Measurements from ENCODE around the gene B3GNT9. TPM values are rescaled to one million over a fixed set of nuclear protein-coding genes. Genes with fewer than 3 reads are reported as not detected.

The B3GNT9 gene
- total and polyA plus RNA-seq, 2 of the 8 experiments (the other 6 are each of a cell fraction or from before 2014, with no cell fraction given): 3.5 to 9.0 TPM

DNA sequence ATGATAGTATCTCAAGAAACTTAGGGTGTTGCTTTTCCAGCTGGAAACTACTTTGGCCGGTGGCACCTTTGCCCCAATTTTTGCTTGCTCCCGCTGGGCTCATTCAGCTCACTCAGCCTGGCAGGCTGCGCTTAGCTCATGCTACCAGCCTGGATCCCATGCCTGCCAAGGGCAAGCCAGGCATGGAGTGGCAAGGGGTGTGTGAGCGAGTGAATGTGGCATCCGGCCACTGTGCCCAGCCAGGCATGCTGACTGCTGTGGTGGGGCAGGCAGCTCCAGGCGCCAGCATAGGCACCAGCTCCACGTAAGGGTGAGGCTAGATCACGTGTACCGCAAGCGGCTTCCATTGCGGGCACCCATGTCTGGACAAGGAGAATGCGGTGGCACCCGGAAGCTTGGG is 9.4 kb downstream of the B3GNT9 start (continued):
- TF ChIP-seq NRF1 (IDR thresholded peaks at IDR 0.05; ENCODE audit: low read depth, low read length) (no peak), TEAD4 (IDR thresholded peaks at IDR 0.05; ENCODE audit: low read depth, low read length) (no peak), SP4 (IDR thresholded peaks at IDR 0.05; ENCODE audit: low read length) (no peak), EZH2 (IDR thresholded peaks at IDR 0.05; ENCODE audit: low read depth, low read length, severe bottlenecking) (no peak)
